ENCODE results near the gene FBXO34.
A peak's percentile ranks its signal among the peaks of the same experiment; 100 is the strongest.

Gene FBXO34

GRCh38 chr14:55276736-55277135 is 5.5 kb downstream of the FBXO34 start:
- no peak for ATAC-seq
- no peak for TF ChIP-seq ZNF8 (CRISPR knock-in tag; IDR thresholded peaks at IDR 0.05)
- 0 out of 2 replicates have a peak, but pooled peaks have one; percentile 30 for TF ChIP-seq ZFP3 (CRISPR knock-in tag; IDR thresholded peaks at IDR 0.05)
- peak; percentile 71; the same call in 1 of the 2 replicates for TF ChIP-seq CSDC2 (CRISPR knock-in tag; IDR thresholded peaks at IDR 0.05)
- TF ChIP-seq ISL1 (CRISPR knock-in tag; IDR thresholded peaks at IDR 0.05), result peak; percentile 27

GRCh38 chr14:55277972-55278740 is 6.9 kb downstream of the FBXO34 start:
- no peak for ATAC-seq
- TF ChIP-seq ZC3H10 (CRISPR knock-in tag; IDR thresholded peaks at IDR 0.05) (no peak), ZNF70 (CRISPR knock-in tag; IDR thresholded peaks at IDR 0.05) (no peak), CSRNP3 (CRISPR knock-in tag; IDR thresholded peaks at IDR 0.05) (no peak), TOX (CRISPR knock-in tag; IDR thresholded peaks at IDR 0.05; ENCODE audit: borderline replicate concordance) (no peak), BACH2 (CRISPR knock-in tag; IDR thresholded peaks at IDR 0.05; ENCODE audit: borderline replicate concordance) (no peak), ESRRG (CRISPR knock-in tag; IDR thresholded peaks at IDR 0.05) (no peak), PATZ1 (CRISPR knock-in tag; IDR thresholded peaks at IDR 0.05; ENCODE audit: borderline replicate concordance) (no peak), ARNTL (CRISPR knock-in tag; IDR thresholded peaks at IDR 0.05; ENCODE audit: borderline replicate concordance, low read depth) (no peak), GLIS3 (CRISPR knock-in tag; IDR thresholded peaks at IDR 0.05) (no peak), PPARA (CRISPR knock-in tag; IDR thresholded peaks at IDR 0.05; ENCODE audit: borderline replicate concordance) (no peak), OSR1 (CRISPR knock-in tag; IDR thresholded peaks at IDR 0.05) (no peak), SNAI2 (CRISPR knock-in tag; IDR thresholded peaks at IDR 0.05) (no peak), ZNF565 (CRISPR knock-in tag; conservative IDR thresholded peaks at IDR 0.05; ENCODE audit: low read depth) (no peak)

- TF ChIP-seq OSR1 (CRISPR knock-in tag; IDR thresholded peaks at IDR 0.05) (no peak), PPARA (CRISPR knock-in tag; IDR thresholded peaks at IDR 0.05; ENCODE audit: borderline replicate concordance) (no peak), CSRNP3 (CRISPR knock-in tag; IDR thresholded peaks at IDR 0.05) (no peak), CSDC2 (CRISPR knock-in tag; IDR thresholded peaks at IDR 0.05) (no peak), ZNF70 (CRISPR knock-in tag; IDR thresholded peaks at IDR 0.05) (no peak)
- no peak for ATAC-seq
Observed at GRCh38 chr14:55279384-55279783, 8.2 kb downstream of the FBXO34 start.

GRCh38 chr14:55281316-55281839 is 10.2 kb downstream of the FBXO34 start:
- no peak for ATAC-seq
- no peak for TF ChIP-seq POU6F1 (CRISPR knock-in tag; IDR thresholded peaks at IDR 0.05; ENCODE audit: borderline replicate concordance, low read depth)
- no peak for TF ChIP-seq ZNF8 (CRISPR knock-in tag; IDR thresholded peaks at IDR 0.05)
- no peak for TF ChIP-seq BACH2 (CRISPR knock-in tag; IDR thresholded peaks at IDR 0.05; ENCODE audit: borderline replicate concordance)
- no peak for TF ChIP-seq PATZ1 (CRISPR knock-in tag; IDR thresholded peaks at IDR 0.05; ENCODE audit: borderline replicate concordance)
- TF ChIP-seq CSDC2 (CRISPR knock-in tag; IDR thresholded peaks at IDR 0.05), result no peak
- TF ChIP-seq GLIS3 (CRISPR knock-in tag; IDR thresholded peaks at IDR 0.05), result no peak
- TF ChIP-seq ARNTL (CRISPR knock-in tag; IDR thresholded peaks at IDR 0.05; ENCODE audit: borderline replicate concordance, low read depth), result no peak
- no peak for TF ChIP-seq PPARA (CRISPR knock-in tag; IDR thresholded peaks at IDR 0.05; ENCODE audit: borderline replicate concordance)
- TF ChIP-seq ZC3H10 (CRISPR knock-in tag; IDR thresholded peaks at IDR 0.05), result no peak
- TF ChIP-seq CSRNP3 (CRISPR knock-in tag; IDR thresholded peaks at IDR 0.05), result no peak
- no peak for TF ChIP-seq CREB5 (CRISPR knock-in tag; IDR thresholded peaks at IDR 0.05; ENCODE audit: low read depth)
- no peak for TF ChIP-seq SNAI2 (CRISPR knock-in tag; IDR thresholded peaks at IDR 0.05)
- TF ChIP-seq ZNF565 (CRISPR knock-in tag; conservative IDR thresholded peaks at IDR 0.05; ENCODE audit: low read depth), result no peak
- no peak for TF ChIP-seq TOX (CRISPR knock-in tag; IDR thresholded peaks at IDR 0.05; ENCODE audit: borderline replicate concordance)
- TF ChIP-seq RARB (CRISPR knock-in tag; IDR thresholded peaks at IDR 0.05), result no peak
- TF ChIP-seq ZFP3 (CRISPR knock-in tag; IDR thresholded peaks at IDR 0.05), result no peak
- TF ChIP-seq ZNF70 (CRISPR knock-in tag; IDR thresholded peaks at IDR 0.05), result no peak
- no peak for TF ChIP-seq ESRRG (CRISPR knock-in tag; IDR thresholded peaks at IDR 0.05)
- no peak for TF ChIP-seq ZFP30 (CRISPR knock-in tag; IDR thresholded peaks at IDR 0.05)
